Liver (tissue), 9 donors: ENCODE results near the gene NCAM1. TPM values are rescaled to one million over a fixed set of nuclear protein-coding genes. Genes with fewer than 3 reads are reported as not detected.

Source experiments
- DNase-seq: peaks from one replicate; pipeline ENCODE4 v3.0.0-alpha.2; 2017; ENCODE audit warnings: low spot score
- H3K27ac ChIP-seq, 2 donors: one replicate each; pipeline ENCODE4 v1.7.0; 2013; ENCODE audit warnings: inconsistent platforms in 2 of 2, low read length in 2 of 2, control low read depth in 1 of 2, low read depth in 1 of 2, mild to moderate bottlenecking in 1 of 2
- H3K27me3 ChIP-seq, 4 donors: one replicate each; pipeline versions ENCODE4 v1.6.1 to v1.7.0; 2013; ENCODE audit warnings: low read length in 3 of 4, inconsistent platforms in 1 of 4, mild to moderate bottlenecking in 1 of 4, moderate library complexity in 1 of 4; ENCODE audit not compliant: control insufficient read depth in 4 of 4, insufficient read depth in 4 of 4
- H3K36me3 ChIP-seq, 4 donors: one replicate each; pipeline versions ENCODE4 v1.6.1 to v1.7.0; 2013; ENCODE audit warnings: low read length in 3 of 4, mild to moderate bottlenecking in 3 of 4, low read depth in 1 of 4, moderate library complexity in 1 of 4; ENCODE audit not compliant: control insufficient read depth in 4 of 4, insufficient read depth in 3 of 4
- H3K4me1 ChIP-seq, 4 donors: one replicate each; pipeline versions ENCODE4 v1.6.1 to v1.7.0; 2013; ENCODE audit warnings: low read length in 3 of 4, mild to moderate bottlenecking in 3 of 4, moderate library complexity in 1 of 4; ENCODE audit not compliant: control insufficient read depth in 4 of 4, insufficient read depth in 4 of 4
- H3K4me3 ChIP-seq, 3 donors: one replicate each; pipeline versions ENCODE4 v1.6.1 to v1.7.0; 2013; ENCODE audit warnings: low read length in 3 of 3, control low read depth in 1 of 3, low read depth in 1 of 3, mild to moderate bottlenecking in 1 of 3
- H3K9ac ChIP-seq, 2 donors: one replicate each; pipeline ENCODE4 v1.7.0; 2013; ENCODE audit warnings: low read length in 2 of 2, mild to moderate bottlenecking in 2 of 2, moderate library complexity in 2 of 2, control low read depth in 1 of 2, low read depth in 1 of 2
- H3K9me3 ChIP-seq, 4 donors: one replicate each; pipeline versions ENCODE4 v1.6.1 to v1.7.0; 2013; ENCODE audit warnings: low read length in 3 of 4; ENCODE audit not compliant: control insufficient read depth in 4 of 4
- EGR1 ChIP-seq, 2 donors: IDR thresholded peaks; 2 replicates each; pipeline ENCODE4 v1.6.1; 2016 to 2018; ENCODE audit warnings: antibody characterized with exemption in 2 of 2, low read depth in 2 of 2
- FOXA1 ChIP-seq: IDR thresholded peaks from 2 replicates; pipeline ENCODE4 v1.6.1; 2016; ENCODE audit warnings: antibody characterized with exemption
- FOXA2 ChIP-seq: IDR thresholded peaks from 2 replicates; pipeline ENCODE4 v1.6.1; 2016; ENCODE audit warnings: antibody characterized with exemption
- GABPA ChIP-seq, 2 donors: IDR thresholded peaks in 1 of 2; conservative IDR thresholded peaks in 1 of 2; 2 replicates each; pipeline ENCODE4 v1.6.1; 2016; ENCODE audit warnings: antibody characterized with exemption in 2 of 2, mild to moderate bottlenecking in 1 of 2, moderate library complexity in 1 of 2
- HNF4A ChIP-seq, 2 donors: conservative IDR thresholded peaks; 2 replicates each; pipeline ENCODE4 v1.6.1; 2016; ENCODE audit warnings: antibody characterized with exemption in 2 of 2, mild to moderate bottlenecking in 2 of 2
- HNF4G ChIP-seq: IDR thresholded peaks from 2 replicates; pipeline ENCODE4 v1.6.1; 2016; ENCODE audit warnings: antibody characterized with exemption
- JUND ChIP-seq, 2 donors: IDR thresholded peaks; 2 replicates each; pipeline ENCODE4 v1.6.1; 2016; ENCODE audit warnings: antibody characterized with exemption in 2 of 2
- NR2F2 ChIP-seq: IDR thresholded peaks from 2 replicates; pipeline ENCODE4 v1.6.1; 2016; ENCODE audit warnings: antibody characterized with exemption
- RAD21 ChIP-seq, 2 donors: IDR thresholded peaks; 2 replicates each; pipeline ENCODE4 v1.6.1; 2016; ENCODE audit warnings: antibody characterized with exemption in 2 of 2, mild to moderate bottlenecking in 2 of 2
- RXRA ChIP-seq, 2 donors: IDR thresholded peaks; 2 replicates each; pipeline ENCODE4 v1.6.1; 2017 to 2018; ENCODE audit warnings: antibody characterized with exemption in 2 of 2, mild to moderate bottlenecking in 1 of 2
- SP1 ChIP-seq: IDR thresholded peaks from 2 replicates; pipeline ENCODE4 v1.6.1; 2018; ENCODE audit warnings: antibody characterized with exemption, mild to moderate bottlenecking
- TAF1 ChIP-seq: conservative IDR thresholded peaks from 2 replicates; pipeline ENCODE4 v1.6.1; 2016; ENCODE audit warnings: antibody characterized with exemption, mild to moderate bottlenecking
- WGBS: extraction: QIAGEN DNeasy Blood & Tissue Kit; methylation state at CpG from one replicate; pipeline ENCODE4 v1.1.7; 2013; 5-methylcytosine and 5-hydroxymethylcytosine counted together
- polyA plus RNA-seq, 2 donors: library from polyadenylated mRNA; stranded (reverse) in 1 of 2; unstranded in 1 of 2; fragments of 200-250 nt in 1 of 2; fragments of >200 nt in 1 of 2; fragmentation: Nextera tagmentation in 1 of 2; extraction: Ambion mirVana in 1 of 2; gene quantifications; one replicate each; pipeline versions ENCODE4 v1.2.1 to v1.2.3, GENCODE V29; 2013 to 2015
- total RNA-seq, 2 donors: library from RNA; depleted of rRNA; stranded (reverse); fragments of >200 nt; gene quantifications; one replicate each; pipeline ENCODE4 v1.2.3, GENCODE V29; 2014
- TF ChIP-seq, protein P1 (sequence below): IDR thresholded peaks from 2 replicates; pipeline ENCODE4 v1.6.1; 2016; ENCODE audit warnings: antibody characterized with exemption
- TF ChIP-seq, protein P2 (sequence below): fragments of 150-350 bp; IDR thresholded peaks from 2 replicates; pipeline ENCODE4 v1.5.1; 2017; ENCODE audit warnings: improper control_type of control experiment, low read depth, low read length; ENCODE audit not compliant: missing input control
- TF ChIP-seq, protein P3 (sequence below): IDR thresholded peaks from 2 replicates; pipeline ENCODE4 v1.6.1; 2016; ENCODE audit warnings: antibody characterized with exemption
- TF ChIP-seq, protein P4 (sequence below): IDR thresholded peaks from 2 replicates; pipeline ENCODE4 v1.6.1; 2016; ENCODE audit warnings: antibody characterized with exemption
- TF ChIP-seq, protein P5 (sequence below): IDR thresholded peaks from 2 replicates; pipeline ENCODE4 v1.6.1; 2016; ENCODE audit warnings: antibody characterized with exemption, mild to moderate bottlenecking
- donor health status: healthy.
- donor health status: healthy.
- donor health status: healthy.
- donor health status: healthy.
- donor health status: healthy.

The NCAM1 gene
- total and polyA plus RNA-seq, 4 donors: 0.65 to 2.1 (median 0.88) TPM

DNA sequence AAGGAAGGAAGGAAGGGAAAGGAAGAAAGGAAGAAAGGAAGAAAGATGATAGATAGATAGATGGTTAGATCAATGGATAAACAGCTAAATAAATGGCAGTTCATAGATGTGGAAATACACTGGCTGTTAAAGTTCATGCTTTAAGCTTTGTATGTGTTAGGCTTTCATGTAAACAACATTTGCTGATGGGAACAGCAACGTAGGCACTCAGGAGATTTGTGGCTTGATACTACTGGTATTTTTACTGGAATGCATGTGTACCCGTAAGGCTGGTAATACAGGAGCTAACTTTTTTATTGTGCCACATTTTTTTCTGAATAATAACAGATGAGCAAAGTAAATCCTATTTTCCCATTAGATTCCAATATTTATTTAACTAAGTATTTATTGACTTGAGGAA is 85.6 kb downstream of the NCAM1 start:
- Histone ChIP-seq H3K36me3 (no peaks in the 10 kb centered on the region), H3K4me3 (no peak overlapping the region), H3K27ac (no peak overlapping the region), H3K4me1 (no peaks in the 10 kb centered on the region), H3K9me3 (peaks cover 0 to 3% (median 1%) of the 10 kb centered on the region in 4 donors), H3K9ac (no peak overlapping the region), H3K27me3 (peaks cover 0 to 3% (median 0%) of the 10 kb centered on the region in 4 donors)
- no peak for DNase-seq
- WGBS: 61% methylated on average over 2 of the region's 2 CpGs
- TF ChIP-seq FOXA1: no peak
- TF ChIP-seq JUND (IDR thresholded peaks at IDR 0.05): no peak
- TF ChIP-seq RAD21 (IDR thresholded peaks at IDR 0.05): no peak
- TF ChIP-seq SP1: no peak
- TF ChIP-seq, protein P1, sequence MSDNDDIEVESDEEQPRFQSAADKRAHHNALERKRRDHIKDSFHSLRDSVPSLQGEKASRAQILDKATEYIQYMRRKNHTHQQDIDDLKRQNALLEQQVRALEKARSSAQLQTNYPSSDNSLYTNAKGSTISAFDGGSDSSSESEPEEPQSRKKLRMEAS: no peak
- TF ChIP-seq, protein P2, sequence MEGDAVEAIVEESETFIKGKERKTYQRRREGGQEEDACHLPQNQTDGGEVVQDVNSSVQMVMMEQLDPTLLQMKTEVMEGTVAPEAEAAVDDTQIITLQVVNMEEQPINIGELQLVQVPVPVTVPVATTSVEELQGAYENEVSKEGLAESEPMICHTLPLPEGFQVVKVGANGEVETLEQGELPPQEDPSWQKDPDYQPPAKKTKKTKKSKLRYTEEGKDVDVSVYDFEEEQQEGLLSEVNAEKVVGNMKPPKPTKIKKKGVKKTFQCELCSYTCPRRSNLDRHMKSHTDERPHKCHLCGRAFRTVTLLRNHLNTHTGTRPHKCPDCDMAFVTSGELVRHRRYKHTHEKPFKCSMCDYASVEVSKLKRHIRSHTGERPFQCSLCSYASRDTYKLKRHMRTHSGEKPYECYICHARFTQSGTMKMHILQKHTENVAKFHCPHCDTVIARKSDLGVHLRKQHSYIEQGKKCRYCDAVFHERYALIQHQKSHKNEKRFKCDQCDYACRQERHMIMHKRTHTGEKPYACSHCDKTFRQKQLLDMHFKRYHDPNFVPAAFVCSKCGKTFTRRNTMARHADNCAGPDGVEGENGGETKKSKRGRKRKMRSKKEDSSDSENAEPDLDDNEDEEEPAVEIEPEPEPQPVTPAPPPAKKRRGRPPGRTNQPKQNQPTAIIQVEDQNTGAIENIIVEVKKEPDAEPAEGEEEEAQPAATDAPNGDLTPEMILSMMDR: no peak
- no peak for TF ChIP-seq HNF4G
- TF ChIP-seq TAF1: no peak
- TF ChIP-seq, protein P3, sequence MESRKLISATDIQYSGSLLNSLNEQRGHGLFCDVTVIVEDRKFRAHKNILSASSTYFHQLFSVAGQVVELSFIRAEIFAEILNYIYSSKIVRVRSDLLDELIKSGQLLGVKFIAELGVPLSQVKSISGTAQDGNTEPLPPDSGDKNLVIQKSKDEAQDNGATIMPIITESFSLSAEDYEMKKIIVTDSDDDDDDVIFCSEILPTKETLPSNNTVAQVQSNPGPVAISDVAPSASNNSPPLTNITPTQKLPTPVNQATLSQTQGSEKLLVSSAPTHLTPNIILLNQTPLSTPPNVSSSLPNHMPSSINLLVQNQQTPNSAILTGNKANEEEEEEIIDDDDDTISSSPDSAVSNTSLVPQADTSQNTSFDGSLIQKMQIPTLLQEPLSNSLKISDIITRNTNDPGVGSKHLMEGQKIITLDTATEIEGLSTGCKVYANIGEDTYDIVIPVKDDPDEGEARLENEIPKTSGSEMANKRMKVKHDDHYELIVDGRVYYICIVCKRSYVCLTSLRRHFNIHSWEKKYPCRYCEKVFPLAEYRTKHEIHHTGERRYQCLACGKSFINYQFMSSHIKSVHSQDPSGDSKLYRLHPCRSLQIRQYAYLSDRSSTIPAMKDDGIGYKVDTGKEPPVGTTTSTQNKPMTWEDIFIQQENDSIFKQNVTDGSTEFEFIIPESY: no peak
- TF ChIP-seq HNF4A (conservative IDR thresholded peaks at IDR 0.05): no peak
- TF ChIP-seq, protein P4, sequence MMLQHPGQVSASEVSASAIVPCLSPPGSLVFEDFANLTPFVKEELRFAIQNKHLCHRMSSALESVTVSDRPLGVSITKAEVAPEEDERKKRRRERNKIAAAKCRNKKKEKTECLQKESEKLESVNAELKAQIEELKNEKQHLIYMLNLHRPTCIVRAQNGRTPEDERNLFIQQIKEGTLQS: no peak
- TF ChIP-seq GABPA (IDR thresholded peaks at IDR 0.05 in 1 of 2, conservative IDR thresholded peaks at IDR 0.05 in 1 of 2): no peak
- TF ChIP-seq EGR1 (IDR thresholded peaks at IDR 0.05; ENCODE audit: low read depth in 2 of 2): no peak
- TF ChIP-seq, protein P5, sequence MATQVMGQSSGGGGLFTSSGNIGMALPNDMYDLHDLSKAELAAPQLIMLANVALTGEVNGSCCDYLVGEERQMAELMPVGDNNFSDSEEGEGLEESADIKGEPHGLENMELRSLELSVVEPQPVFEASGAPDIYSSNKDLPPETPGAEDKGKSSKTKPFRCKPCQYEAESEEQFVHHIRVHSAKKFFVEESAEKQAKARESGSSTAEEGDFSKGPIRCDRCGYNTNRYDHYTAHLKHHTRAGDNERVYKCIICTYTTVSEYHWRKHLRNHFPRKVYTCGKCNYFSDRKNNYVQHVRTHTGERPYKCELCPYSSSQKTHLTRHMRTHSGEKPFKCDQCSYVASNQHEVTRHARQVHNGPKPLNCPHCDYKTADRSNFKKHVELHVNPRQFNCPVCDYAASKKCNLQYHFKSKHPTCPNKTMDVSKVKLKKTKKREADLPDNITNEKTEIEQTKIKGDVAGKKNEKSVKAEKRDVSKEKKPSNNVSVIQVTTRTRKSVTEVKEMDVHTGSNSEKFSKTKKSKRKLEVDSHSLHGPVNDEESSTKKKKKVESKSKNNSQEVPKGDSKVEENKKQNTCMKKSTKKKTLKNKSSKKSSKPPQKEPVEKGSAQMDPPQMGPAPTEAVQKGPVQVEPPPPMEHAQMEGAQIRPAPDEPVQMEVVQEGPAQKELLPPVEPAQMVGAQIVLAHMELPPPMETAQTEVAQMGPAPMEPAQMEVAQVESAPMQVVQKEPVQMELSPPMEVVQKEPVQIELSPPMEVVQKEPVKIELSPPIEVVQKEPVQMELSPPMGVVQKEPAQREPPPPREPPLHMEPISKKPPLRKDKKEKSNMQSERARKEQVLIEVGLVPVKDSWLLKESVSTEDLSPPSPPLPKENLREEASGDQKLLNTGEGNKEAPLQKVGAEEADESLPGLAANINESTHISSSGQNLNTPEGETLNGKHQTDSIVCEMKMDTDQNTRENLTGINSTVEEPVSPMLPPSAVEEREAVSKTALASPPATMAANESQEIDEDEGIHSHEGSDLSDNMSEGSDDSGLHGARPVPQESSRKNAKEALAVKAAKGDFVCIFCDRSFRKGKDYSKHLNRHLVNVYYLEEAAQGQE: no peak
- TF ChIP-seq FOXA2: no peak
- no peak for TF ChIP-seq RXRA (IDR thresholded peaks at IDR 0.05)
- TF ChIP-seq NR2F2: no peak
